K562 (cell line): Measurements from ENCODE around the gene SART1. TPM values are rescaled to one million over a fixed set of nuclear protein-coding genes. Genes with fewer than 3 reads are reported as not detected.

ENCODE experiments used
- ATAC-seq: fragments of 200-7000 bp; cut with Tn5 transposase; 3 replicates; pipeline ENCODE4 v1.9.1; 2020; ENCODE audit warnings: moderate library complexity
- BruUV-seq: library from RNA; stranded (reverse); fragments of 400-500 nt; replicated peaks from 2 replicates; lab custom pipeline; 2021; lab: Mats Ljungman, UMichigan
- CTCF ChIA-PET: fragments of 300-600 bp; formaldehyde crosslinking; extraction: SDS; loops from one replicate; lab custom pipeline; 2021; ENCODE audit warnings: low intra/inter-chr PET ratio; lab: Yijun Ruan, JAX
- POLR2A ChIA-PET: fragments of 300-600, 350-650 bp; sonication (Branson Sonifier 250); formaldehyde crosslinking; extraction: SDS; loops from one replicate; lab custom pipeline; 2021; ENCODE audit warnings: antibody characterized with exemption, inconsistent platforms; lab: Yijun Ruan, JAX
- DNase-seq, 4 experiments: peaks; one replicate each; pipeline versions ENCODE4 v3.0.0 to v3.0.0-alpha.2; 2011 to 2018; ENCODE audit warnings: low spot score in 3 of 4, mixed read lengths in 3 of 4; ENCODE audit errors: extremely low read depth in 1 of 4
- FAIRE-seq: peaks from 2 replicates; lab custom pipeline; 2011; peaks lifted over from hg19 to GRCh38; lab: Jason Lieb, UNC
- H2AFZ ChIP-seq: 2 replicates; pipeline ENCODE4 v1.6.0; 2011; ENCODE audit warnings: low read depth, low read length, control low read depth, inconsistent platforms
- H3K27ac ChIP-seq: fragments of 200-600 bp; 3 replicates; pipeline ENCODE4 v1.8.0; 2011; ENCODE audit warnings: low read depth, mild to moderate bottlenecking, control low read depth, inconsistent platforms, low read length, moderate library complexity, mixed read lengths; ENCODE audit errors: extremely low read depth
- H3K27me3 ChIP-seq, 2 experiments: fragments of 300-600 bp in 1 of 2; 2 replicates in 1 of 2; 3 replicates in 1 of 2; pipeline versions ENCODE4 v1.6.0 to v1.8.0; 2011; ENCODE audit warnings: inconsistent platforms in 2 of 2, low read length in 2 of 2, mild to moderate bottlenecking in 1 of 2, mixed read lengths in 1 of 2, moderate library complexity in 1 of 2; ENCODE audit not compliant: control insufficient read depth in 2 of 2, insufficient read depth in 2 of 2
- H3K36me3 ChIP-seq: fragments of 300-600 bp; 3 replicates; pipeline ENCODE4 v1.8.0; 2011; ENCODE audit warnings: mild to moderate bottlenecking, low read length, inconsistent platforms; ENCODE audit not compliant: control insufficient read depth, insufficient read depth
- H3K4me1 ChIP-seq, 2 experiments: fragments of 200-600 bp in 1 of 2; replicated peaks in 1 of 2; 2 replicates in 1 of 2; 3 replicates in 1 of 2; pipeline versions ENCODE4 v1.5.1 to v1.8.0; 2011; ENCODE audit warnings: inconsistent platforms in 2 of 2, low read length in 2 of 2, mild to moderate bottlenecking in 1 of 2, mixed read lengths in 1 of 2, moderate library complexity in 1 of 2; ENCODE audit not compliant: control insufficient read depth in 2 of 2, insufficient read depth in 2 of 2
- H3K4me2 ChIP-seq: 2 replicates; pipeline ENCODE4 v1.6.1; 2011; ENCODE audit warnings: low read length, control low read depth, inconsistent platforms, mixed read lengths; ENCODE audit not compliant: insufficient read depth
- H3K4me3 ChIP-seq: fragments of 200-600 bp; sonication (generic), shearing (Covaris generic); 2 replicates; pipeline ENCODE4 v1.5.1; 2016; ENCODE audit warnings: control low read depth, inconsistent platforms
- H3K79me2 ChIP-seq: fragments of 200-600 bp; 3 replicates; pipeline ENCODE4 v1.8.0; 2011; ENCODE audit warnings: low read length, inconsistent platforms; ENCODE audit not compliant: control insufficient read depth, insufficient read depth
- H3K9ac ChIP-seq, 2 experiments: 2 replicates each; pipeline versions ENCODE4 v1.6.0 to v1.6.1; 2011; ENCODE audit warnings: low read depth in 2 of 2, low read length in 2 of 2, control low read depth in 1 of 2, inconsistent platforms in 1 of 2, mild to moderate bottlenecking in 1 of 2, mixed read lengths in 1 of 2; ENCODE audit not compliant: insufficient read depth in 1 of 2
- H3K9me1 ChIP-seq: one replicate; pipeline ENCODE4 v1.6.0; 2011; ENCODE audit warnings: inconsistent platforms, mild to moderate bottlenecking, low read length, moderate library complexity; ENCODE audit not compliant: control insufficient read depth, insufficient read depth
- H3K9me3 ChIP-seq: replicated peaks from 2 replicates; pipeline ENCODE4 v1.5.1; 2011; ENCODE audit warnings: low read depth, low read length, inconsistent platforms; ENCODE audit not compliant: control insufficient read depth, insufficient read depth
- H4K20me1 ChIP-seq: replicated peaks from 2 replicates; pipeline ENCODE4 v1.6.1; 2011; ENCODE audit warnings: low read length, inconsistent platforms, mixed read lengths; ENCODE audit not compliant: control insufficient read depth, insufficient read depth
- C11orf30 ChIP-seq: fragments of 450-650 bp; IDR thresholded peaks from 2 replicates; pipeline ENCODE4 v1.6.1; 2016; ENCODE audit warnings: low read depth, mild to moderate bottlenecking
- HSF4 ChIP-seq: fragments of 250-450 bp; sonication (Bioruptor Pico); IDR thresholded peaks from 2 replicates; pipeline ENCODE4 v2.1.2; 2022; ENCODE audit warnings: mild to moderate bottlenecking, moderate library complexity, borderline replicate concordance
- LARP7 ChIP-seq: fragments of 450-650 bp; IDR thresholded peaks from 2 replicates; pipeline ENCODE4 v1.6.1; 2016
- MAFG ChIP-seq: fragments of 450-650 bp; conservative IDR thresholded peaks from 2 replicates; pipeline ENCODE4 v1.6.1; 2016; ENCODE audit warnings: missing genetic modification characterization, missing compliant biosample characterization
- MBD2 ChIP-seq: sonication (generic); IDR thresholded peaks from 2 replicates; pipeline ENCODE4 v1.6.1; 2016; ENCODE audit warnings: low read depth, borderline replicate concordance
- POLR2G ChIP-seq: fragments of 200-400 bp; formaldehyde crosslinking; IDR thresholded peaks from 2 replicates; pipeline ENCODE4 v1.6.1; 2017; ENCODE audit warnings: low read depth, mild to moderate bottlenecking, antibody characterized with exemption, low read length, moderate library complexity
- RBFOX2 ChIP-seq: fragments of 200-400 bp; formaldehyde crosslinking; IDR thresholded peaks from 2 replicates; pipeline ENCODE4 v1.6.1; 2017; ENCODE audit warnings: low read depth, mild to moderate bottlenecking, low read length, moderate library complexity
- SIX5 ChIP-seq, 2 experiments: IDR thresholded peaks; 2 replicates each; pipeline ENCODE4 v1.6.1; 2011; ENCODE audit warnings: low read length in 2 of 2, borderline replicate concordance in 1 of 2, low read depth in 1 of 2, mild to moderate bottlenecking in 1 of 2, moderate library complexity in 1 of 2; ENCODE audit not compliant: insufficient read depth in 1 of 2
- WGBS: fragments of 100-300 bp; shearing (Covaris generic); methylation state at CpG from one replicate; pipeline ENCODE4 v1.1.6; 2016; ENCODE audit warnings: low coverage, mixed read lengths; ENCODE audit not compliant: insufficient coverage; ENCODE audit errors: missing lambda C conversion rate; 5-methylcytosine and 5-hydroxymethylcytosine counted together
- in situ Hi-C: fragments of 300-500 bp; cut with MboI; formaldehyde crosslinking; loops from 4 replicates; pipeline ENCODE4 v1.15.0; 2018; ENCODE audit warnings: inconsistent platforms, mixed read lengths
- intact Hi-C: fragments of 100-400 bp; cut with micrococcal nuclease; formaldehyde crosslinking; loops from 2 replicates; pipeline ENCODE4 v1.14.2; 2022
- polyA plus RNA-seq, 8 experiments: library from polyadenylated mRNA; depleted of rRNA in 4 of 8; stranded (reverse) in 5 of 8; unstranded in 3 of 8; fragments of >200 nt; fragmentation: Nextera tagmentation in 2 of 8; fragmentation: Illumina TruSeq in 1 of 8; extraction: Ambion mirVana in 2 of 8; extraction: Trizol in 1 of 8; gene quantifications; 2 replicates each; pipeline versions ENCODE4 v1.2.1 to v1.2.3, GENCODE V29; 2011 to 2014; ENCODE audit warnings: inconsistent platforms in 1 of 8, missing spikeins in 1 of 8
- total RNA-seq, 7 experiments: library from RNA; depleted of rRNA in 6 of 7; stranded (reverse); fragments of >200 nt in 6 of 7; fragmentation: Illumina TruSeq in 2 of 7; extraction: Trizol in 2 of 7; gene quantifications; 2 replicates each; pipeline versions ENCODE4 v1.2.1 to v1.2.3, GENCODE V29; 2011 to 2021; ENCODE audit warnings: low replicate concordance in 1 of 7
- TF ChIP-seq, protein P1 (sequence below), 3 experiments: IDR thresholded peaks in 2 of 3; conservative IDR thresholded peaks in 1 of 3; 2 replicates each; pipeline ENCODE4 v1.5.1; 2011 to 2012; ENCODE audit warnings: low read length in 3 of 3, mild to moderate bottlenecking in 3 of 3, control low read depth in 2 of 3, improper control_type of control experiment in 1 of 3, inconsistent platforms in 1 of 3, low read depth in 1 of 3, mixed read lengths in 1 of 3, moderate library complexity in 1 of 3; ENCODE audit not compliant: insufficient read depth in 2 of 3

SART1 gene
- total and polyA plus RNA-seq, 9 of the 15 experiments (the other 6 are each of a cell fraction or from before 2014, with no cell fraction given): 4.8 to 84.1 (median 31.7) TPM

DNA sequence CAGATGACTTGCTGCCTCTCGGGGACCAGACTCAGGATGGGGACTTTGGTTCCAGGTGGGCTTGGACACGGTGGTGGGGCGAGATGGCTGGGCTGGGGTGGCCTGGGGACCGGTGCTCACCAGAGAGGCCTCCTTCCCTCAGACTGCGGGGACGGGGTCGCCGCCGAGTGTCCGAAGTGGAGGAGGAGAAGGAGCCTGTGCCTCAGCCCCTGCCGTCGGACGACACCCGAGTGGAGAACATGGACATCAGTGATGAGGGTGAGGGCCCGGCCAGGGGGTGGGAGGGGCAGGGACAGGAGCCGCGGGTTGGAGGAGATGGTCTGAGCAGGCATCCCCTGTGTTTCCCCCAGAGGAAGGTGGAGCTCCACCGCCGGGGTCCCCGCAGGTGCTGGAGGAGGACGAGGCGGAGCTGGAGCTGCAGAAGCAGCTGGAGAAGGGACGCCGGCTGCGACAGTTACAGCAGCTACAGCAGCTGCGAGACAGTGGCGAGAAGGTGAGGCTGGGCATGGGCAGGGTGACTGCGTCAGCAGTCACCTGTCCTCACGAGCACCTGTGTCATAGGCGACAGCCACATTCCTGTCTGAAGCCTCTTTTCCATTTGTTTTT is 5.9 kb downstream of the SART1 start:
- intact Hi-C loops: no loop called here
- no peak for DNase-seq

DNA sequence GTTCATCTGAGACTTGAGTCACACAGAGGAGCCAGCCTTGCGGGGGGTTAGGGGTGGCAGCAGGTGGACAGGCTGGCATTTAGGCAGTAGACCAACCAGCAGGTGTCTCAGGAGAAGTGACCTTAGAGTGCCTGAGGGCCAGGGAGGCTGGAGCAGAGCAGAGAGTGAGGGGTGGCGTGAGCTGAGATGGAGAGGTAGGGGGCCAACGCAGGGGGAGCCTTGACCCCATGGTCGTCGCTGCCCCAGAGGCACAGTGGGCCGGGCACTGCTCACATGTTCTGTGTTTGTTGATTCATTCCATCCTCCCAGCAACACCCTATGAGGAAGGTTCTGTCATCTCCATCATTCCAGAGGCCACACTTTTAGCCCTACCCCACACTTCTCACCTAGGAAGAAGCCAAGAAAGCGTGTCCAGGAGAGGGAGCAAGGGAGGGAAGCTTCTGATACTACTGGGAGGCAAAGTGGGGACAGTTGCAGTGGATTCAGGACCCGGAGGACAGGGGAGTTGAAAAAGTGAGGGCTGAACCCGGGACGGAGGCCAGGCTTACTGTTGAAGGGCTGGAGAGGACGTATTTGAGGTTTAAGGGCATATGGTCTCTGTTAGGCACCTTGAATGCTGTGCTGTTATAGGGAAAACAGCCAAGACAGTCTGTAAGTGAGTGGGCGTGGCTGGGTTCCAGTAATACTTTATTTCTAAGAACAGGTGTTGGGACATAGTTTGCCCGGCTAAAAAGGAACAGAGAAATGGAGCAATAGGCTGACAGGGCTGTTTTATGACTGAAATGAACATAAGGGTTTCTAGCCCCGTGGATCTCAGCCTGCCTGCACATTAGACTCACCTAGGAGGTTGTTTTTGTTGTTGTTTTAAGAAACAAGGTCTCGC is 7.3 kb downstream of the SART1 start:
- no peak for DNase-seq
- BruUV-seq: no TSS peak
- H3K4me2 ChIP-seq: no peak overlapping the region
- H3K27me3 ChIP-seq: no peaks in the 10 kb centered on the region
- H4K20me1 ChIP-seq: no peaks in the 10 kb centered on the region
- POLR2A ChIA-PET: interaction anchor here (0.6 to 0.7 kb wide), 3 partner anchors 22 to 968 kb away, joined by 3 to 5 read pairs (median 3); no protein-coding TSS in a partner anchor
- H3K4me1 ChIP-seq: peaks cover 0 to 15% of the 10 kb centered on the region in 2 experiments; a peak in 3 of 5 replicates
- in situ Hi-C loops: no loop called here
- no peaks in the 10 kb centered on the region for H3K9me1 ChIP-seq
- H3K4me3 ChIP-seq: no peak overlapping the region
- peaks cover 7% of the 10 kb centered on the region for H3K79me2 ChIP-seq
- WGBS: 88% methylated on average over 14 of the region's 15 CpGs
- CTCF ChIA-PET: no interaction called here
- H3K9ac ChIP-seq: no peak overlapping the region; a peak in 1 of 4 replicates
- no peak overlapping the region for H3K27ac ChIP-seq
- H2AFZ ChIP-seq: no peak overlapping the region
- no peak for FAIRE-seq
- intact Hi-C loops: no loop called here
- H3K9me3 ChIP-seq: no peaks in the 10 kb centered on the region
- peaks cover 85% of the 10 kb centered on the region for H3K36me3 ChIP-seq
- ATAC-seq: peak; percentile 20; the same call in 1 of the 3 replicates
- TF ChIP-seq HSF4: no peak
- TF ChIP-seq MBD2: no peak
- peak; percentile 30; the same call in 1 of the 2 replicates for TF ChIP-seq RBFOX2
- no peak for TF ChIP-seq C11orf30
- TF ChIP-seq LARP7: no peak
- no peak for TF ChIP-seq POLR2G
- no peak for TF ChIP-seq MAFG (tag)
- TF ChIP-seq, protein P1, sequence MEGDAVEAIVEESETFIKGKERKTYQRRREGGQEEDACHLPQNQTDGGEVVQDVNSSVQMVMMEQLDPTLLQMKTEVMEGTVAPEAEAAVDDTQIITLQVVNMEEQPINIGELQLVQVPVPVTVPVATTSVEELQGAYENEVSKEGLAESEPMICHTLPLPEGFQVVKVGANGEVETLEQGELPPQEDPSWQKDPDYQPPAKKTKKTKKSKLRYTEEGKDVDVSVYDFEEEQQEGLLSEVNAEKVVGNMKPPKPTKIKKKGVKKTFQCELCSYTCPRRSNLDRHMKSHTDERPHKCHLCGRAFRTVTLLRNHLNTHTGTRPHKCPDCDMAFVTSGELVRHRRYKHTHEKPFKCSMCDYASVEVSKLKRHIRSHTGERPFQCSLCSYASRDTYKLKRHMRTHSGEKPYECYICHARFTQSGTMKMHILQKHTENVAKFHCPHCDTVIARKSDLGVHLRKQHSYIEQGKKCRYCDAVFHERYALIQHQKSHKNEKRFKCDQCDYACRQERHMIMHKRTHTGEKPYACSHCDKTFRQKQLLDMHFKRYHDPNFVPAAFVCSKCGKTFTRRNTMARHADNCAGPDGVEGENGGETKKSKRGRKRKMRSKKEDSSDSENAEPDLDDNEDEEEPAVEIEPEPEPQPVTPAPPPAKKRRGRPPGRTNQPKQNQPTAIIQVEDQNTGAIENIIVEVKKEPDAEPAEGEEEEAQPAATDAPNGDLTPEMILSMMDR (IDR thresholded peaks at IDR 0.05 in 2 of 3, conservative IDR thresholded peaks at IDR 0.05 in 1 of 3; ENCODE audit: insufficient read depth in 2 of 3, low read depth in 1 of 3, low read length in 3 of 3): peak in 2 of 3 experiments; percentile 10 to 12; a peak in 1 of 6 replicates

More for the DNA sequence above, 5.9 kb downstream of the SART1 start:
- ATAC-seq (no peak), FAIRE-seq (no peak)
- Histone ChIP-seq H4K20me1 (0 out of 2 replicates have a peak, but pooled peaks cover 2% of the 10 kb centered on the region), H3K27me3 (no peaks in the 10 kb centered on the region), H2AFZ (no peak overlapping the region), H3K9me3 (no peaks in the 10 kb centered on the region), H3K79me2 (peaks cover 20% of the 10 kb centered on the region), H3K27ac (no peak overlapping the region), H3K9ac (no peak overlapping the region; a peak in 1 of 4 replicates), H3K4me2 (no peak overlapping the region), H3K4me1 (peaks cover 11 to 26% of the 10 kb centered on the region in 2 experiments; a peak in 4 of 5 replicates), H3K9me1 (peaks cover 3% of the 10 kb centered on the region), H3K4me3 (no peak overlapping the region), H3K36me3 (peaks cover 79% of the 10 kb centered on the region)
- POLR2A ChIA-PET: interaction anchor here (0.7 kb wide), 1 partner anchor 346 kb away, joined by 4 read pairs; no protein-coding TSS in a partner anchor
- in situ Hi-C loops: no loop called here
- CTCF ChIA-PET: no interaction called here
- BruUV-seq: no TSS peak
- TF ChIP-seq POLR2G (0 out of 2 replicates have a peak, but pooled peaks have one; percentile 28), SIX5 (IDR thresholded peaks at IDR 0.05; ENCODE audit: borderline replicate concordance in 1 of 2, insufficient read depth in 1 of 2, low read depth in 1 of 2, low read length in 2 of 2) (no peak), RBFOX2 (peak; percentile 63)
- 97% methylated on average over 18 of the region's 30 CpGs for WGBS
